Activated naive CD4-positive, alpha-beta T cell treated with anti-CD3 and anti-CD28 coated beads for 36 hours (primary cell): Measurements from ENCODE around the gene RBM26. TPM values are rescaled to one million over a fixed set of nuclear protein-coding genes. Genes with fewer than 3 reads are reported as not detected.
"Not testable (repeated sequence)": the region's sequence is repeated elsewhere in the genome, so short reads cannot be mapped to it uniquely, and the experiment has no call there.

Experiments used
- CTCF ChIA-PET: fragments of 350-600 bp; sonication (Branson Sonifier 250); formaldehyde crosslinking; loops from one replicate; lab custom pipeline; 2021; ENCODE audit warnings: antibody characterized with exemption; lab: Charles Lee
- DNase-seq: peaks from one replicate; pipeline ENCODE4 v3.0.0-alpha.2; 2020
- H3K27ac Mint-ChIP-seq: one replicate; pipeline ENCODE4 v1.8.0; 2021; ENCODE audit warnings: mild to moderate bottlenecking, mixed read lengths
- H3K27me3 Mint-ChIP-seq: one replicate; pipeline ENCODE4 v1.8.0; 2021; ENCODE audit warnings: low read depth, mixed read lengths
- H3K36me3 Mint-ChIP-seq: one replicate; pipeline ENCODE4 v1.8.0; 2021; ENCODE audit warnings: low read depth, mixed read lengths
- H3K4me1 Mint-ChIP-seq: one replicate; pipeline ENCODE4 v1.8.0; 2021; ENCODE audit warnings: low read depth, mixed read lengths
- H3K4me3 Mint-ChIP-seq: one replicate; pipeline ENCODE4 v1.8.0; 2021; ENCODE audit warnings: mild to moderate bottlenecking, moderate library complexity, mixed read lengths
- H3K9me3 Mint-ChIP-seq: one replicate; pipeline ENCODE4 v1.8.0; 2021; ENCODE audit warnings: mixed read lengths
- intact Hi-C: fragments of 100-400 bp; cut with micrococcal nuclease; formaldehyde crosslinking; loops from one replicate; pipeline ENCODE4 v1.15.1; 2023
- total RNA-seq, 2 experiments: library from RNA; stranded (reverse); gene quantifications; one replicate each; pipeline ENCODE4 v1.2.3, GENCODE V29; 2021

RBM26 gene
- total RNA-seq, 2 experiments from 2014 or later, result 44.4 to 44.7 TPM

DNA sequence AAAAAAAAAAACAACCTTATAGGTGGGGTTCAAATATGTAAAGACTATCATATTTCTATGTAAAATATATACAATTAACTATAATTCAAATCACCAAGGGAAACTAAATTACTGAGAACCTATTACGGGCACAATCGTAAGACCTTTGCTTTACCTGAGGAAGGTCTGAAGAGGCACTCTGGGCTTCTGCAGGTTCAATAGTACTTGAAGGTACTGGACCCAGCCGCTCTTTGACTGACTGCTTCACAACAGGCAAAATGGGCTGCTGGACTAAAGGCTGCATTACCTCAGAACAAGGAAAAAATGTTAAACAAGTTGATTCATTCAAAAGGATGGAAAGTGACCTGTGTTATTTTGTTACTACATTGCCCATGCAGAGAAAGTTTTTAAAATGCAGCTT is 51.8 kb downstream of the RBM26 start:
- Mint-ChIP-seq H3K9me3 (no peaks in the 10 kb centered on the region), H3K27me3 (no peaks in the 10 kb centered on the region), H3K4me1 (peaks cover 4% of the 10 kb centered on the region), H3K27ac (no peak overlapping the region), H3K4me3 (no peak overlapping the region), H3K36me3 (peaks cover 36% of the 10 kb centered on the region)
- intact Hi-C loops, result no loop called here
- CTCF ChIA-PET, result no interaction called here
- no peak for DNase-seq

DNA sequence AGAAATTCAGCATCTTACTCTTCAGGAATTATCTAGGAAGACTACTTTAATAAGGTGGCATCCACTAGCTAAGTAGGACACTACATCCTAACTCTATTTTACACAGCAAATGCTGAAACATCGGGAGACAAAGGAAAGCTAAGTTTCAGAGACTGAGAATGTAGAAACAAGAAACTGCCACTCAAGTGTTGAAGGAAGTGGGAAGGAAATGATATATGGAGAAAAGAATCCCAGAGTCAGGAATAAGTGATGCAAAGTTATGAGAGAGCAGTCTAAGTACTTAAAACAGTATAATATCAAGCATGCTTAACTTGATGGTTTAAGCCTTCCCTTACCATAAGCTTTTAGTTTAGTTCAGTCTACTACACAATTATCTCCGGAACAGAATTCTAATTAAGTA is 52.4 kb downstream of the RBM26 start:
- Mint-ChIP-seq H3K36me3 (peaks cover 30% of the 10 kb centered on the region), H3K27me3 (no peaks in the 10 kb centered on the region), H3K4me3 (no peak overlapping the region), H3K4me1 (no peaks in the 10 kb centered on the region), H3K27ac (no peak overlapping the region), H3K9me3 (no peaks in the 10 kb centered on the region)
- no peak for DNase-seq
- CTCF ChIA-PET, result no interaction called here
- intact Hi-C loops, result no loop called here

DNA sequence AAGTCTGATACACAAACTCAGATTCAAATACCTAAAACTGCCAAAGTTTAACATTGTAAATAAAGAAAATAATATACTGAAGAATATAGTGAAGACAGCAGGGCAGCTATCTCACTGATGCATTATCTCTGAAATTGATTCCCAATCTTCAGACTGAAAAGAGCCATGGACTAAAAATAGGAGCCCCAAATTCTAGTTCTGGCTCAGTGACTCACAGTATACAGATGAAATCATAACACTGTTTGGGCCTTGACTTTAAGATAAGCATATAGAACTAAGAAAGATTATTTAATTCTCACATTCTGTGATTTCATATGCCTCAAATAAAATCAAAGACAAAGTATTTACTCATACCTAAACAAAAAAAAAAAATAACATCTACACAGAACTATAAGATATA is 53.9 kb downstream of the RBM26 start:
- Mint-ChIP-seq H3K27me3 (no peaks in the 10 kb centered on the region), H3K36me3 (peaks cover 29% of the 10 kb centered on the region), H3K27ac (no peak overlapping the region), H3K4me1 (no peaks in the 10 kb centered on the region), H3K9me3 (no peaks in the 10 kb centered on the region), H3K4me3 (no peak overlapping the region)
- no peak for DNase-seq
- intact Hi-C loops, result no loop called here
- CTCF ChIA-PET, result no interaction called here

DNA sequence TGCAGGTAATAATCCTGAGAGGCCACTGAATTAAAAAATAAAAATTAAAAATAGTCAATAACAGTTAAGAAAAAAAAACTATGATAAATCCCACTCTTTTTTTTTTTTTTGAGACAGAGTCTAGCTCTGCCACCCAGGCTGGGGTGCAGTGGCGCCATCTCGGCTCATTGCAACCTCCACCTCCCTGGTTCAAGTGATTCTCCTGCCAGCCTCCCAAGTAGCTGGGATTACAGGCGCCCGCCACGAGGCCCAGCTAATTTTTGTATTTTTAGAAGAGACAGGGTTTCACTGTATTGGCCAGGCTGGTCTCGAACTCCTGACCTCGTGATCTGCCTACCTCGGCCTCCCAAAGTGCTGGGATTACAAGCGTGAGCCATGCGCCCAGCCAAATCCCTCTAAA is 56.4 kb downstream of the RBM26 start:
- CTCF ChIA-PET, result interaction anchor here (0.6 to 2.1 kb wide), 3 partner anchors 10 to 54 kb away, joined by 3 to 9 read pairs (median 4); no protein-coding TSS in a partner anchor
- H3K4me1 Mint-ChIP-seq, H3K9me3 Mint-ChIP-seq, DNase-seq, H3K27ac Mint-ChIP-seq, intact Hi-C loops, H3K27me3 Mint-ChIP-seq, H3K4me3 Mint-ChIP-seq: not testable (repeated sequence)
- H3K36me3 Mint-ChIP-seq, result peaks cover 22% of the 10 kb centered on the region

DNA sequence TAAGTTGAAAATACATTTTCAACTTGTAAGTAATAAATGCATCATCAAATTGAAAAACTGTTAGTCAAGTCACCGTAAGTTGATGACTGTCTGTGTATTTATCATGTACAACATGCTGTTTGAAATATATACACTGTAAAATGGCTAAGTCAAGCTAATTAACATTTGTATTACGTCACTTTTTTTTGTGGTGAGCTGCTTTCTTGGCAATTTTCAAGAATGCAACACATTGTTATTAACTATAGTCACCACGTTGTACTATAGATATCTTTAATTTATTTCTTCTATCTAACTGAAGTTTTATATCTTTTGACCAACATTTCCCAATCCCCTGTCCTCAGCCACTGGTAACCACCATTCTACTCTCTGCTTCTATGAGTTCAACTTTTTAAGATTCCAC is 57.0 kb downstream of the RBM26 start:
- Mint-ChIP-seq H3K4me3 (no peak overlapping the region), H3K4me1 (peaks cover 3% of the 10 kb centered on the region), H3K36me3 (peaks cover 18% of the 10 kb centered on the region), H3K27ac (no peak overlapping the region), H3K27me3 (no peaks in the 10 kb centered on the region), H3K9me3 (no peaks in the 10 kb centered on the region)
- CTCF ChIA-PET, result interaction anchor here (0.9 to 2.1 kb wide), 3 partner anchors 10 to 191 kb away, joined by 3 to 9 read pairs (median 3); no protein-coding TSS in a partner anchor
- DNase-seq, result no peak
- intact Hi-C loops, result no loop called here

DNA sequence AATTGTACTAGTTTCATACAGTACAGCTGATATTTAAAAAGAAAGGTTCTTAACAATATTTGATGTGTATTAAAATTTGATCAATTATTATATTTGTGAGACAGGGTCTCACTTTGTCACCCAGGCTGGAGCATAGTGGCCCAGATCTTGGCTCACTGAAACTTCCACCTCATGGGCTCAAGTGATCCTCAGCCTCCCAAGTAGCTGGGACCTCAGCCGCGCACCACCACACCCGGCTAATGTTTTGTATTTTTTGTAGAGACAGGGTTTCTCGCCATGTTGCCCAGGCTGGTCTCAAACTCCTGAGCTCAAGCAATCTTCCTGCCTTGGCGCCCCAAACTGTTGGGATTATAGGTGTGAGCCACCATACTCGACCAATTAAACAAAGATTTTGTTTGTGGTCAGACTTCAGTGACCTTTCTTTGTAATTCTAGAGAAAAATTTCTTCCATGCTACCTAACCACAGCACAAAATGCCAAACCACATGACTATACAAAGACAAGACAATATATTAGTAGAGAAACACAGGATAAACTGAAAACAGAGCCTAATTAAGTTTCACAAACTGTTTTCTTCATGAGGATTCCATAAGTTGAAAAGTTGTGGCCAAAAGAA is 59.6 kb downstream of the RBM26 start:
- intact Hi-C loops, result no loop called here
- H3K27ac Mint-ChIP-seq, result no peak overlapping the region

DNA sequence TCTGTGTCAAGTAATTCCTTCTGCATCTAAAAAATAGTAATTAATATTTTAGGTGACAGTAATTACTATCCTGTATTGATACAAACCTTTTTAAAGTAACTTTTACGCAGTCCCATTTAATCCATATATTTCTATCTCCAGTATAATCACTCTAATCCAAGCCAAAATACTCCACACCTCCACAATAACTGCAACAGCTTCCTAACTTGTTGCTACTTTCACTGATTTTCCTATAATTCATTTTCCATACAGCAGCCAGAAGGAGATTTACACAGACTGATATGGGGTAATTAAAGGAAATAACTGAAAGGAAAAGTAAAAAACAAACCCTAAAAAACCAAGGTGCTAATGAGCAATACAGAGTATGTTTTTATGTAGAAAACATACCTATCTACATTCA is 64.9 kb downstream of the RBM26 start:
- Mint-ChIP-seq H3K4me1 (peaks cover 5% of the 10 kb centered on the region), H3K27me3 (no peaks in the 10 kb centered on the region), H3K9me3 (no peaks in the 10 kb centered on the region), H3K27ac (no peak overlapping the region), H3K36me3 (peaks cover 34% of the 10 kb centered on the region), H3K4me3 (no peak overlapping the region)
- intact Hi-C loops, result no loop called here
- no peak for DNase-seq
- CTCF ChIA-PET, result interaction anchor here (1.2 kb wide), 1 partner anchor 10 kb away, joined by 3 read pairs; no protein-coding TSS in a partner anchor

More for the DNA sequence above, 59.6 kb downstream of the RBM26 start:
- CTCF ChIA-PET, result interaction anchor here (1.0 kb wide), 1 partner anchor 18 kb away, joined by 3 read pairs; no protein-coding TSS in a partner anchor
- Mint-ChIP-seq H3K4me1 (peaks cover 3% of the 10 kb centered on the region), H3K36me3 (peaks cover 11% of the 10 kb centered on the region), H3K4me3 (no peak overlapping the region), H3K27me3 (no peaks in the 10 kb centered on the region), H3K9me3 (no peaks in the 10 kb centered on the region)
- DNase-seq, result no peak

DNA sequence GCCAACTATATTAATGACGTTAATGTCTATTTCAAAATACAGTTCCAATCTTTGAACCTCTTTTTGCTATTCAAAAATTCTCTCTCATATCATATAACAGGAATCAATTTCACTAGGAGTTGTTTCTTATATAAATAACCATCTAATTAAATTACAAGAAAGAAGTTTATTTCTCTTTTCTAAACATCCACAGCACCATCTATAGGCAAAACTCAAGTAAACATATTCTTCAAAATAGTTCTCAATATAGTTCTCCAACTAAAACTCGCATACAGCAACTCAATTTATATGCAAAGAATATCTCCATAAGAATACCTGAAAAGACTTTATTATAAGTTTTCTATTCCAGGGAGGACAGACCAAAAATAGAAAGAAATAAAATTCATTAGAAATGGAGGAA is 65.6 kb downstream of the RBM26 start:
- Mint-ChIP-seq H3K27me3 (no peaks in the 10 kb centered on the region), H3K4me3 (no peak overlapping the region), H3K27ac (no peak overlapping the region), H3K9me3 (no peaks in the 10 kb centered on the region), H3K4me1 (peaks cover 6% of the 10 kb centered on the region), H3K36me3 (peaks cover 40% of the 10 kb centered on the region)
- intact Hi-C loops, result no loop called here
- CTCF ChIA-PET, result no interaction called here
- DNase-seq, result no peak

DNA sequence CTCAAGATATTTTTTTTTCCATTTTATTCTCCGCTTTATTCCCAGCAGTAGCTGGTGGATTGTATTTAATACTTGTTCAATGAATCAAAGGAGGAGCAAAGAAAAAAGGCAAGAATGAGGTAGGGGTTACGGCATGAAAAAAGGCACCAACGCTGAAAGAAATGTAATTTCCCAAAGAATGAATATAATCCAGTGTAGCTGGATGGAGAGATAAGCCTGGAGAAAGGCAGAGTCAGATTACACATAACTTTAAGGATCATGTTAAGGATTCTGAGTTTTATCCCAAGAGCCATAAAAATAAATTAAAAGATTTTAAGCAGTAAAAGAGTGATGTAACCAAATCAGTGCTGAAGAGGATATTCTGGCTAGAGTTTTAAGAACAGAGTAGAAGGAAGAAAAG is 67.7 kb downstream of the RBM26 start:
- CTCF ChIA-PET, result interaction anchor here (0.7 to 1.5 kb wide), 2 partner anchors 12 to 16 kb away, joined by 3 read pairs; no protein-coding TSS in a partner anchor
- H3K27ac Mint-ChIP-seq, result no peak overlapping the region
- peaks cover 4% of the 10 kb centered on the region for H3K4me1 Mint-ChIP-seq
- no peak overlapping the region for H3K4me3 Mint-ChIP-seq
- no peak for DNase-seq
- intact Hi-C loops, result loop anchor here (5.0 kb wide), 1 partner anchor 34 kb away; no protein-coding TSS in a partner anchor
- no peaks in the 10 kb centered on the region for H3K9me3 Mint-ChIP-seq
- H3K36me3 Mint-ChIP-seq, result peaks cover 50% of the 10 kb centered on the region
- H3K27me3 Mint-ChIP-seq, result no peaks in the 10 kb centered on the region

DNA sequence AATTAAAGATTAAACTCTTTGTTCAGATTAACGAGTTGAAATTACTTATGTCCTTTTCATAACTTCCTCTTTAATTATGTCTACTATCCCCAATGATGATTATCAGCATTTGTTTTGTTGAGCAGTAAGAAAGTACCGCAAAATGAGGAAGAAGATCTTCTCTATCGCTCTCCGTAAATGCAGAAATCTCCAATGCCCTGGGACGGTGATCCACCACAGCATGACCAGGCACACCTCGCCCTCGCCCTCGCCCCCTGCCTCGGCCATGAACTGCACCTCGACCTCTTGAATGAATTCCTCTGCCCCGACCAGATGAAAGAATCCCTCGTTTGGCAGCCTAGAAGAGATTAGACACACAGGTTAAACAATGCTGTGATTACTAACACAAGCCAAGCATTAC is 69.1 kb downstream of the RBM26 start:
- Mint-ChIP-seq H3K27me3 (no peaks in the 10 kb centered on the region), H3K27ac (no peak overlapping the region), H3K9me3 (no peaks in the 10 kb centered on the region), H3K36me3 (peaks cover 53% of the 10 kb centered on the region), H3K4me3 (no peak overlapping the region), H3K4me1 (peaks cover 6% of the 10 kb centered on the region)
- CTCF ChIA-PET, result no interaction called here
- intact Hi-C loops, result loop anchor here (5.0 kb wide), 1 partner anchor 35 kb away; no protein-coding TSS in a partner anchor
- DNase-seq, result no peak

DNA sequence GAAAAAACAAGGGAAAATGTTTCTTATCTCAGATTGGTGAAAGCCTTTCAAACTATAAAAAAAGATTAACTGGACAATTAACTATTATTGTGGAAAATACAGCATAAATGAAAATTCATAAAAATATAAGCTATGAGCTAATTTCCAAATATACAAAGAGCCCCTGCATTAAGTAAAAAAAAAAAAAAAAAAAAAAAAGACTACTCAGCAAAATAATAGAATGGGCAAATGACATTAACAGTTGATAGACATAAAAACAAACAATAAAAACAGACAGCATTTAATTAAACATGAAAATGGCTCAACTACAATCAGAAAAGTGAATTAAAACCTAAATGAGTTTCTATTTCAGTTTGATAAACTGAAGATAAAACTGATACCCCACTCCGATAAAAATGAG is 77.5 kb downstream of the RBM26 start:
- intact Hi-C loops, result loop anchor here (10.0 kb wide), 1 partner anchor 674 kb away; the partner anchor contains the start of gene OBI1
- Mint-ChIP-seq H3K27ac (no peak overlapping the region), H3K4me1 (peaks cover 8% of the 10 kb centered on the region), H3K36me3 (peaks cover 15% of the 10 kb centered on the region), H3K27me3 (no peaks in the 10 kb centered on the region), H3K4me3 (no peak overlapping the region), H3K9me3 (no peaks in the 10 kb centered on the region)
- CTCF ChIA-PET, result interaction anchor here (0.6 to 0.9 kb wide), 2 partner anchors 10 to 132 kb away, joined by 3 to 8 read pairs; no protein-coding TSS in a partner anchor
- no peak for DNase-seq

DNA sequence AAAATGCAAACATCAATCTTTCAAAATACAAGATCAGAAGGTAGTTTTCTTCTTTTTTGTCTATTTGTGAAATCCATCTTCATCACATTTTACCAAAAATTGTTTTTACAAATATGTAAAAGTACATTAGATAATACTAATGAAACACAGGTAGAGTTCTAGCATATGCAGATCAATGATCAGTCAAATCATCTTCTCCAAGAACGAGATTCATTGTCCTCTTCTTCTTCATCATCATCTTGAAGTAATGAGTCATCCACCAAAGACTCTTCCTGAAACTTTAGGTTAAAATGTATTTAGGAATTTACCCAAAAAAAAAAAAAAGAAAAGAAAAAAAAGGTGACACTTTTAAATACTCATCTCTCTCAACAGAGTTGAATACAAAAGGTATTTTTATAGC is 85.6 kb downstream of the RBM26 start:
- intact Hi-C loops, result loop anchor here (2.0 to 10.0 kb wide), 3 partner anchors 66 to 666 kb away; partner anchors contain the start of genes NDFIP2 and OBI1
- Mint-ChIP-seq H3K27me3 (no peaks in the 10 kb centered on the region), H3K4me1 (peaks cover 15% of the 10 kb centered on the region)

DNA sequence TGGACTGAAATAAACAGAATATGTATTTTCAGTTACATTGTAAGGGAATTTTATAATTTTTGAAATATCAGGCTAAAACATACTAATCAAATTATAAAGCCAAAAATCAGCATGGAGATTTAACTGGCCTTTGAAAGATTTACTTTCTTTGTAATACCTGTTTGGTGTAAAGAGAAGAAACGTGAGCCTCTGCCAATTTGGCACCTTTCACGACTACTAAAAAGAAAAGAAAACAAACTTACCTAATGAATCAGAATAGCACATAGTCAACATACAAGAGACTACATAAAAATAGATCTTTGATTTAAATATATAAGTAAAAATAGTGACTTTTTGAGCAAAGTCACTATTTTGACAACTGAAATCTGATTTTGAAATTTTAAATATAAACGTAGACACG is 87.4 kb downstream of the RBM26 start:
- peaks cover 15% of the 10 kb centered on the region for H3K4me1 Mint-ChIP-seq
- intact Hi-C loops, result no loop called here
- H3K9me3 Mint-ChIP-seq, result no peaks in the 10 kb centered on the region
- peaks cover 10% of the 10 kb centered on the region for H3K36me3 Mint-ChIP-seq
- H3K4me3 Mint-ChIP-seq, result no peak overlapping the region
- no peak for DNase-seq
- H3K27me3 Mint-ChIP-seq, result no peaks in the 10 kb centered on the region
- H3K27ac Mint-ChIP-seq, result no peak overlapping the region
- CTCF ChIA-PET, result interaction anchor here (0.7 kb wide), 1 partner anchor 9 kb away, joined by 8 read pairs; no protein-coding TSS in a partner anchor

More for the DNA sequence above, 85.6 kb downstream of the RBM26 start:
- no peak overlapping the region for H3K27ac Mint-ChIP-seq
- no peak overlapping the region for H3K4me3 Mint-ChIP-seq
- DNase-seq, result no peak
- peaks cover 10% of the 10 kb centered on the region for H3K36me3 Mint-ChIP-seq
- no peaks in the 10 kb centered on the region for H3K9me3 Mint-ChIP-seq
- CTCF ChIA-PET, result interaction anchor here (0.6 kb wide), 1 partner anchor 104 kb away, joined by 3 read pairs; no protein-coding TSS in a partner anchor
